Ammon's horn (tissue), 1 donor: ENCODE data around the gene FAM89B.
A peak's percentile ranks its signal among the peaks of the same experiment; 100 is the strongest.

Experiments
- DNase-seq: peaks from one replicate; pipeline ENCODE4 v3.0.0-alpha.2; 2016; ENCODE audit warnings: low spot score

FAM89B gene

GRCh38 chr11:65610404-65610803 is 38.1 kb downstream of the FAM89B start:
- no peak for DNase-seq

DNA sequence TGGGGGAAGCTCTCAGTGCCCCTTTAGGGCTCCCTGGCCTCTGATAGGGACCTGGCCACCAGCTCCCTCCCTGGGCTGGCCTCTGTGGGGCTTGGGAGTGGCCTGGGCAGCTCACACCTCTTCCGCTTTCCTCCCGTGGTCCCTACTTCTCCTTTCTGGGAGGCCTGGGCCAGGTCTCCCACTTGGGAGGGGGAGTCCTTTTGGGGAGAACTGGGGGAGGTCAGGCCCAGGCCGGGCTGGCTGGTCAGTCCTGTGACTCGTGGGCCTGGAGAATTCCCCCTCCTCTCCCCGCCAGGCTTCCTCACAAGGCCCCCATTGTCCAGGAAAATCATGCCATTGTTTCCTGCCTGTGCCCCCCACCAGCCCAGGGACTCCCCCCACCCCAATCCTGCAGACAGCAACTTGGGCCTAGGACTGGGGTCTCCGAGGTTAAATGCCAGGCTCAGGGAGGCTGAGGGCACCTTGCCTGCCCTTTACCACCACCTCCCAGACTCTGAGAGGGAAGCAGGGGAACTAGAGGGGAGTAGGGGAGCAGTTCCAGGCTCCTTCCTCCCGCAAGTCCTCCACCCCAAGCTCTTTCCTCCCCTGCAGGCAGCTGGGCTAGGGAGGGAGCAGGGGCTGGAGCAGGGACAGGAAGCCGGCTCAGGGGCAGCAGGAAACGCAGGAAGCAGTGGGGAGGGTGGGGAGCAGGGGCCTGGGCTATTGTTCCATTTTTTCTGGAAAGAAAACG is 38.9 kb downstream of the FAM89B start:
- DNase-seq, result peak; percentile 92

GRCh38 chr11:65611758-65612603 is 39.6 kb downstream of the FAM89B start:
- DNase-seq, result no peak

- DNase-seq, result no peak
Measured at GRCh38 chr11:65612691-65613090, 40.4 kb downstream of the FAM89B start.

DNA sequence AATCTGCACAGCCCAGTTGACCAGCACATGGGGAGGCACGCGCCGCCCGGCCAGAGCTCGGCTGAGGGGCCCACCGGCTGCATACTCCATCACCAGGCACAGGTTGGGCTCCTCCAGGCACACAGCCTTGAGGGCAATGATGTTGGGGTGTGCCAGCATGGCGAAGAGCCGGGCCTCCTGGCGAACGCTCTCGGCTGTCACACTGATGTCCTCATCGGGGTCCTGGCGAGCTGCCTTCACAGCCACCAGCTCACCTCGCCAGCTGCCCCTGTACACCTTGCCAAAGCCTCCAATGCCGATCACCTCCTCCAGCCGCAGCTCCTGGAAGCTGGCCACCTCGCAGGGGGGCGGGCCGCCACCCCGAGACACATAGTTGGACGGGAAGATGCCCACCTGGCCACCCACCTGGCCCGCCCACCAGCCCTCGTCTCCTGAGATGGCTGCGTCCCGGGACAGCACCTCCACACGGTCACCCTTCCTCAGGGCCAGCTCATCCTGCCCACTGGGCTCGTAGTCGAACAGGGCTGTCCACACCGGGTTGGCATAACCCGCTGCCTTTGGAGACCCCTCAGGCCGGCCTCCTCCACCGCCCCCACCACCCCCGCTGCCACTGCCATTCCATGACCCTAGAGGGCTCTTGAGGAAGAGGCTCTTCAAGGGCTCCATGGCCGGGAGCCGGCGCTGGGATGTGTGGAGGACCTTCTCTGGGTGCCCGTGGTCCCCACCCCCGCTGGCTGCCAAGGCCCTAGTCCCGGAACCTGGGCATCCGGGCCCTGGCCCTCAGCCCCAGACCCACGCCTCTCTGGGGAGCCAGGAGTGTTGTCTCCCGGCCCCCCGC is 41.0 kb downstream of the FAM89B start:
- DNase-seq, result no peak

GRCh38 chr11:65615229-65615949 is 43.1 kb downstream of the FAM89B start, which contains the start of gene PCNX3:
TSS of gene PCNX3 (plus strand) at chr11:65615776. CDS start at chr11:65616312, 536 bp downstream.
- DNase-seq, result peak; percentile 100

- no peak for DNase-seq
Measured at GRCh38 chr11:65615950-65616574, 43.7 kb downstream of the FAM89B start.

- DNase-seq, result no peak
Measured at GRCh38 chr11:65616575-65617001, 44.2 kb downstream of the FAM89B start.

GRCh38 chr11:65617136-65617850 is 45.0 kb downstream of the FAM89B start:
- no peak for DNase-seq

GRCh38 chr11:65617990-65618751 is 45.8 kb downstream of the FAM89B start:
- DNase-seq, result no peak

GRCh38 chr11:65618763-65619162 is 46.4 kb downstream of the FAM89B start:
- no peak for DNase-seq

- DNase-seq, result no peak
Measured at GRCh38 chr11:65619281-65619928, 47.1 kb downstream of the FAM89B start.

DNA sequence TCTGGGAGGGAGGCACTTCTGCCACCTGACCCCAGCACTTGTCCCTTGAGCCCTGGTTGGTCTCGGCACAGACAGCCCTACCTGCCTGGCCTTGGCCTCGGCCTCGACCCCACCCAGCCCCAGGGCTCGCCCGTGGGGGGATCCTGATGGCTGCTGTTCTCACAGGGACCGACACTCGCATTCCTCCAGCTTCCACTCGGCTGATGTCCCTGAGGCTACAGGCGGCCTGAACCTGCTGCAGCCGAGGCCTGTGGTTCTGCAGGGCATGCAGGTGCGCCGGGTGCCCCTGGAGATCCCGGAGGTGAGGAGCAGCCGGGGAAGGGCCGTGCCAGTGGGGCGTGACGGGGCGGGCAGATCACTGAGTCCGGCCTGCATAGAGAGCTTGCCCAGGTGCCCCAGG is 48.3 kb downstream of the FAM89B start:
- no peak for DNase-seq

GRCh38 chr11:65621460-65621859 is 49.1 kb downstream of the FAM89B start:
- no peak for DNase-seq

GRCh38 chr11:65622011-65622410 is 49.7 kb downstream of the FAM89B start:
- DNase-seq, result no peak

DNA sequence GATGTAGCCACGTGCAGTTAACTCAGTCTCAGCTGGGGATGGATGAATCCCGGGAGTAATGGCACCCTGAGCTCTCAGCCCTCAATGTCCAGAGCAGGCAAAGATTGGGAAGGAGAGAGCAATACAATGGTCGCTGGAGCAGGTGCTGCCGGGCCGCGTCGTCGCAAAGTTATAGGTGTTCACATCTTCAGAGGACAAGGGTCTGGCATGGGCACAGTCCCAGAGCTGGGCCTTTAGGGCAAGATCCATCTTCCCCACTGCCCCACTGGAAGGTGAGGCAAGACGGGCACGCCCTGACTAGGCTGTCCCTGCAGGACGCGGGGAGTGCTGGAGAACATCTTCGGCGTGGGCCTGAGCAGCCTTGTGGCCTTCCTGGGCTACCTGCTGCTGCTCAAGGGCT is 50.8 kb downstream of the FAM89B start:
- DNase-seq, result no peak
